Thyroid gland (tissue), 4 donors: ENCODE data around the gene MBNL2. TPM values are rescaled to one million over a fixed set of nuclear protein-coding genes. Genes with fewer than 3 reads are reported as not detected.

Experiments used
- DNase-seq, 2 donors: peaks; one replicate each; pipeline ENCODE4 v3.0.0-alpha.2; 2019
- H3K27ac ChIP-seq, 3 donors: fragments of 200-600 bp; sonication (generic); 1 replicate in 2 of 3; 2 replicates in 1 of 3; pipeline ENCODE4 v1.5.1; 2016 to 2019; ENCODE audit warnings: mild to moderate bottlenecking in 1 of 3, moderate library complexity in 1 of 3
- H3K27me3 ChIP-seq: fragments of 200-600 bp; sonication (generic); one replicate; pipeline ENCODE4 v1.5.1; 2019
- H3K36me3 ChIP-seq, 2 donors: fragments of 200-600 bp; sonication (generic); one replicate each; pipeline ENCODE4 v1.5.1; 2016 to 2019
- H3K4me1 ChIP-seq, 2 donors: fragments of 200-600 bp; sonication (generic); one replicate each; pipeline ENCODE4 v1.5.1; 2017 to 2019
- H3K4me3 ChIP-seq, 3 donors: fragments of 200-600 bp; sonication (generic); replicated peaks in 1 of 3; 1 replicate in 2 of 3; 2 replicates in 1 of 3; pipeline ENCODE4 v1.5.1; 2016; ENCODE audit warnings: mild to moderate bottlenecking in 1 of 3
- H3K9me3 ChIP-seq: fragments of 200-600 bp; sonication (generic); one replicate; pipeline ENCODE4 v1.5.1; 2017
- CTCF ChIP-seq, 6 experiments: fragments of 200-600 bp in 3 of 6; fragments of 450-650 bp in 3 of 6; sonication (generic) in 3 of 6; IDR thresholded peaks; one replicate each; pipeline ENCODE4 v1.5.1; 2016 to 2019; ENCODE audit warnings: antibody characterized with exemption in 6 of 6, mild to moderate bottlenecking in 2 of 6, inconsistent platforms in 1 of 6, moderate library complexity in 1 of 6
- POLR2A ChIP-seq, 2 donors: fragments of 450-650 bp; IDR thresholded peaks; one replicate each; pipeline ENCODE4 v1.6.1; 2017; ENCODE audit warnings: antibody characterized with exemption in 2 of 2, mild to moderate bottlenecking in 2 of 2, moderate library complexity in 1 of 2
- WGBS, 2 donors: methylation state at CpG; one replicate each; pipeline ENCODE4 v1.1.5; 2017; 5-methylcytosine and 5-hydroxymethylcytosine counted together
- intact Hi-C: fragments of 100-400 bp; cut with DNase I; formaldehyde crosslinking; loops from one replicate; pipeline ENCODE4 v1.15.1; 2023
- total RNA-seq, 4 donors: library from RNA; depleted of rRNA; stranded (reverse); fragments of >200 nt; gene quantifications; one replicate each; pipeline ENCODE4 v1.2.3, GENCODE V29; 2016

The MBNL2 gene
- total RNA-seq, 4 donors from 2014 or later = 93.4 to 99.9 (median 98.3) TPM

- Histone ChIP-seq H3K27me3 (no peaks in the 10 kb centered on the region), H3K27ac (no peak overlapping the region), H3K4me1 (peaks cover 14 to 23% of the 10 kb centered on the region in 2 donors), H3K4me3 (no peak overlapping the region), H3K9me3 (no peaks in the 10 kb centered on the region), H3K36me3 (no peaks in the 10 kb centered on the region)
- DNase-seq = no peak
- TF ChIP-seq CTCF (IDR thresholded peaks at IDR 0.05) = no peak
- TF ChIP-seq POLR2A (IDR thresholded peaks at IDR 0.05) = no peak
- intact Hi-C loops = no loop called here
- WGBS, 2 donors = 90 to 94% methylated on average over 3 of the region's 3 CpGs
Observed at GRCh38 chr13:97311956-97312355, 89.8 kb downstream of the MBNL2 start.

GRCh38 chr13:97313551-97314260 is 91.6 kb downstream of the MBNL2 start:
- Histone ChIP-seq H3K9me3 (no peaks in the 10 kb centered on the region), H3K4me1 (peaks cover 0 to 12% of the 10 kb centered on the region in 2 donors), H3K36me3 (no peaks in the 10 kb centered on the region), H3K27ac (no peak overlapping the region), H3K27me3 (no peaks in the 10 kb centered on the region), H3K4me3 (no peak overlapping the region)
- intact Hi-C loops = no loop called here
- no peak for DNase-seq
- TF ChIP-seq CTCF (IDR thresholded peaks at IDR 0.05) = no peak
- TF ChIP-seq POLR2A (IDR thresholded peaks at IDR 0.05) = no peak

- peaks cover 0 to 8% of the 10 kb centered on the region in 2 donors for H3K4me1 ChIP-seq
- no peak for DNase-seq
- TF ChIP-seq POLR2A (IDR thresholded peaks at IDR 0.05) = no peak
- TF ChIP-seq CTCF (IDR thresholded peaks at IDR 0.05) = no peak
- WGBS, 2 donors = 71 to 79% methylated on average over 2 of the region's 2 CpGs
- H3K36me3 ChIP-seq = no peaks in the 10 kb centered on the region
- no peak overlapping the region for H3K27ac ChIP-seq
- no peaks in the 10 kb centered on the region for H3K9me3 ChIP-seq
- H3K27me3 ChIP-seq = no peaks in the 10 kb centered on the region
- intact Hi-C loops = no loop called here
- no peak overlapping the region for H3K4me3 ChIP-seq
Observed at GRCh38 chr13:97316390-97316789, 94.3 kb downstream of the MBNL2 start.

- intact Hi-C loops = no loop called here
- Histone ChIP-seq H3K4me1 (peaks cover 0 to 8% of the 10 kb centered on the region in 2 donors), H3K27me3 (no peaks in the 10 kb centered on the region), H3K4me3 (no peak overlapping the region), H3K36me3 (no peaks in the 10 kb centered on the region), H3K9me3 (no peaks in the 10 kb centered on the region), H3K27ac (no peak overlapping the region)
- no peak for DNase-seq
- WGBS, 2 donors = 78 to 93% methylated on average over 1 of the region's 1 CpG
- TF ChIP-seq CTCF (IDR thresholded peaks at IDR 0.05) = no peak
- no peak for TF ChIP-seq POLR2A (IDR thresholded peaks at IDR 0.05)
Observed at GRCh38 chr13:97317933-97318332, 95.8 kb downstream of the MBNL2 start.

- Histone ChIP-seq H3K36me3 (no peaks in the 10 kb centered on the region), H3K9me3 (no peaks in the 10 kb centered on the region), H3K4me1 (peaks cover 0 to 8% of the 10 kb centered on the region in 2 donors), H3K4me3 (no peak overlapping the region), H3K27ac (no peak overlapping the region), H3K27me3 (no peaks in the 10 kb centered on the region)
- no peak for TF ChIP-seq CTCF (IDR thresholded peaks at IDR 0.05)
- TF ChIP-seq POLR2A (IDR thresholded peaks at IDR 0.05) = no peak
- WGBS, 2 donors = 83 to 95% methylated on average over 2 of the region's 2 CpGs
- no peak for DNase-seq
- intact Hi-C loops = no loop called here
Observed at GRCh38 chr13:97318532-97318931, 96.4 kb downstream of the MBNL2 start.
